Measurements from ENCODE around the gene CFAP99.

Gene CFAP99

GRCh38 chr4:2507855-2508254 lies 89.1 kb downstream of the CFAP99 start:
- H3K4me3 ChIP-seq (ENCODE audit: low read length): no peak overlapping the region
- no peak for TF ChIP-seq CTCF (IDR thresholded peaks at IDR 0.05; ENCODE audit: insufficient read depth, low read depth, low read length, missing control alignments)
- DNase-seq (ENCODE audit: low read depth): no peak

GRCh38 chr4:2510351-2511259 lies 91.8 kb downstream of the CFAP99 start:
- no peak for DNase-seq (ENCODE audit: low read depth)
- no peak for TF ChIP-seq CTCF (IDR thresholded peaks at IDR 0.05; ENCODE audit: insufficient read depth, low read depth, low read length, missing control alignments)
- H3K4me3 ChIP-seq (ENCODE audit: low read length): no peak overlapping the region

GRCh38 chr4:2511645-2512131 lies 92.9 kb downstream of the CFAP99 start:
- TF ChIP-seq CTCF (IDR thresholded peaks at IDR 0.05; ENCODE audit: insufficient read depth, low read depth, low read length, missing control alignments): no peak
- H3K4me3 ChIP-seq (ENCODE audit: low read length): no peak overlapping the region
- no peak for DNase-seq (ENCODE audit: low read depth)

Measured in epithelial cell of esophagus (primary cell).